H1 (cell line): ENCODE measurements around the gene RIPOR1. TPM values are rescaled to one million over a fixed set of nuclear protein-coding genes. Genes with fewer than 3 reads are reported as not detected.

Experiments
- CBX5 ChIP-seq: fragments of 300-800, 300-1000 bp; sonication (generic); IDR thresholded peaks from 2 replicates; pipeline ENCODE4 v1.7.1; 2016; ENCODE audit warnings: antibody characterized with exemption, low read length, low read depth
- CBX8 ChIP-seq: fragments of 300-800, 300-1000 bp; sonication (generic); IDR thresholded peaks from 2 replicates; pipeline ENCODE4 v1.7.1; 2016; ENCODE audit warnings: low read depth, low read length, borderline replicate concordance
- EP300 ChIP-seq, 2 experiments: IDR thresholded peaks; 1 replicate in 1 of 2; 2 replicates in 1 of 2; pipeline ENCODE4 v1.6.1; 2011 to 2012; ENCODE audit warnings: low read depth in 2 of 2, low read length in 2 of 2, mild to moderate bottlenecking in 2 of 2, borderline replicate concordance in 1 of 2, inconsistent platforms in 1 of 2, moderate library complexity in 1 of 2
- GTF2F1 ChIP-seq: IDR thresholded peaks from 2 replicates; pipeline ENCODE4 v1.6.1; 2012; ENCODE audit warnings: low read depth, low read length, improper control_type of control experiment, borderline replicate concordance
- HDAC2 ChIP-seq, 2 experiments: fragments of 300-600 bp in 1 of 2; sonication (generic) in 1 of 2; IDR thresholded peaks; 2 replicates each; pipeline ENCODE4 v1.6.1; 2011 to 2012; ENCODE audit warnings: low read depth in 2 of 2, low read length in 2 of 2, mild to moderate bottlenecking in 2 of 2, moderate library complexity in 2 of 2, borderline replicate concordance in 1 of 2, inconsistent platforms in 1 of 2
- KDM1A ChIP-seq: fragments of 200-600, 300-600 bp; sonication (generic); IDR thresholded peaks from 2 replicates; pipeline ENCODE4 v1.7.1; 2016; ENCODE audit warnings: mild to moderate bottlenecking, low read length, borderline replicate concordance
- KDM4A ChIP-seq: IDR thresholded peaks from one replicate; pipeline ENCODE4 v1.7.1; 2012; ENCODE audit warnings: low read depth, mild to moderate bottlenecking, moderate library complexity, low read length, inconsistent platforms; ENCODE audit not compliant: severe bottlenecking
- MAFK ChIP-seq: IDR thresholded peaks from 2 replicates; pipeline ENCODE4 v1.6.1; 2012; ENCODE audit warnings: low read depth, mild to moderate bottlenecking, improper control_type of control experiment, low read length
- NRF1 ChIP-seq: IDR thresholded peaks from 2 replicates; pipeline ENCODE4 v1.6.1; 2011; ENCODE audit warnings: mild to moderate bottlenecking, low read depth, low read length, improper control_type of control experiment
- POLR2A ChIP-seq, 2 experiments: IDR thresholded peaks; 1 replicate in 1 of 2; 2 replicates in 1 of 2; pipeline ENCODE4 v1.6.1; 2011; ENCODE audit warnings: low read depth in 2 of 2, low read length in 2 of 2, mild to moderate bottlenecking in 2 of 2; ENCODE audit errors: control extremely low read depth in 1 of 2
- POLR2AphosphoS5 ChIP-seq: IDR thresholded peaks from 2 replicates; pipeline ENCODE4 v1.6.1; 2011; ENCODE audit warnings: low read depth, low read length
- RNF2 ChIP-seq: fragments of 200-900, 300-1000 bp; sonication (generic); IDR thresholded peaks from 2 replicates; pipeline ENCODE4 v1.7.1; 2016; ENCODE audit warnings: borderline replicate concordance, low read depth, mild to moderate bottlenecking, antibody characterized with exemption, low read length; ENCODE audit not compliant: poor library complexity, severe bottlenecking; ENCODE audit errors: missing control alignments
- SIRT6 ChIP-seq: IDR thresholded peaks from one replicate; pipeline ENCODE4 v1.7.1; 2012; ENCODE audit warnings: low read length, inconsistent platforms
- SIX5 ChIP-seq: IDR thresholded peaks from 2 replicates; pipeline ENCODE4 v1.6.1; 2011; ENCODE audit warnings: mild to moderate bottlenecking, low read depth, low read length
- SP1 ChIP-seq: IDR thresholded peaks from 2 replicates; pipeline ENCODE4 v1.6.1; 2011; ENCODE audit warnings: low read depth, low read length
- SP2 ChIP-seq: IDR thresholded peaks from 2 replicates; pipeline ENCODE4 v1.6.1; 2012; ENCODE audit warnings: mild to moderate bottlenecking, low read length, inconsistent platforms
- SP4 ChIP-seq: IDR thresholded peaks from 2 replicates; pipeline ENCODE4 v1.6.1; 2012; ENCODE audit warnings: low read length, inconsistent platforms
- TBP ChIP-seq: IDR thresholded peaks from 2 replicates; pipeline ENCODE4 v1.6.1; 2011; ENCODE audit warnings: low read depth, low read length, improper control_type of control experiment
- ZNF274 ChIP-seq: IDR thresholded peaks from 2 replicates; pipeline ENCODE4 v1.7.0; 2012; ENCODE audit warnings: low read length, borderline replicate concordance; ENCODE audit errors: extremely low read depth
- polyA plus RNA-seq, 7 experiments: library from polyadenylated mRNA; depleted of rRNA in 3 of 7; stranded (reverse) in 5 of 7; unstranded in 2 of 7; fragments of >200 nt in 5 of 7; fragments of 200-250 nt in 2 of 7; gene quantifications; 1 replicate in 5 of 7; 2 replicates in 1 of 7; 4 replicates in 1 of 7; pipeline versions ENCODE4 v1.2.1 to v1.2.3, GENCODE V29; 2011 to 2013; ENCODE audit warnings: missing spikeins in 2 of 7, mixed read lengths in 2 of 7
- total RNA-seq: library from RNA; stranded (reverse); fragmentation: NEBNext Ultra II Directional; extraction: Animal tissue kit (Norgen Biotek cat#: 25700); gene quantifications from 2 replicates; pipeline ENCODE4 v1.2.1, GENCODE V29; 2021
- TF ChIP-seq, protein P1 (sequence below): IDR thresholded peaks from 2 replicates; pipeline ENCODE4 v1.6.1; 2012; ENCODE audit warnings: inconsistent platforms
- TF ChIP-seq, protein P2 (sequence below): IDR thresholded peaks from 2 replicates; pipeline ENCODE4 v1.6.1; 2011; ENCODE audit warnings: low read depth, mild to moderate bottlenecking, low read length; ENCODE audit not compliant: insufficient read depth
- TF ChIP-seq, protein P3 (sequence below): IDR thresholded peaks from 2 replicates; pipeline ENCODE4 v1.6.1; 2011; ENCODE audit warnings: low read length, improper control_type of control experiment

RIPOR1 gene
- total and polyA plus RNA-seq, 2 of the 8 experiments (the other 6 are each of a cell fraction or from before 2014, with no cell fraction given), result 2.7 to 10.1 TPM

DNA sequence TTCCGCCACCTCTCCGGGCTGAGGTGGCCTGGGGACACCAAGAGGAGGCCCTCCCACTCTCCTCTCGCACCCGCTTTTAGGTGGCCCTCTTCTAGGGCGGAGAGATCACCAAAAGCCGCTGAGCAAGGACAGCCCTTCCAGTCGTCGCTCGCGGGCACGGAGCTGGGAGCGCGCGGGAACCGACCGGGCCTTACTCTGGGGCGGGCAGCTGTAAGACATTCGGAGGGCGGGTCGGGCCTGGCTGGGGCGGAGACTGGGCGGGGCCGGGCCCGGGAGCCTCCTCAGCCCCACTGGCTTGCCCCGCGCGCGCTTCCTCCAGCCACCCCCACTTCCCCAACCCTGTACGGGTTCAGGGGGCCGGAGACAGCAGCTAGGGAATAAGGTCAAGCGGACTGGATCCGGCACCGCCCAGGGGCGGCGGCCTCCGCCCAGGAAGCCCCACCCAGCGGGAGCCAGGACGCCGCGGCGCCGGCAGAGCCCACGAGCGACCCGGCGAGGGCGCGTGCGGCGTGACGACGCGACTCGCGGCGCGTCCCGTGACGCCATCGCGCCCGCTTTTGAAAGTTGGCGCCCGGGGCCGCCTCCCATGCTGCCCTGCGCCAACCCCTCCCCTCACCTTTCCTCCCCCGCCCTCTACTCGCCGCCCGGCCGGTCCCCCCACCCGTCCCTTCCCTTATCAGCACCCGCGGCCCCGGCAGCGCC lies 33.3 kb downstream of the RIPOR1 start (continued):
- TF ChIP-seq NRF1, result no peak
- TF ChIP-seq POLR2AphosphoS5, result peak; percentile 80
- TF ChIP-seq SIRT6, result no peak
- TF ChIP-seq, protein P1, sequence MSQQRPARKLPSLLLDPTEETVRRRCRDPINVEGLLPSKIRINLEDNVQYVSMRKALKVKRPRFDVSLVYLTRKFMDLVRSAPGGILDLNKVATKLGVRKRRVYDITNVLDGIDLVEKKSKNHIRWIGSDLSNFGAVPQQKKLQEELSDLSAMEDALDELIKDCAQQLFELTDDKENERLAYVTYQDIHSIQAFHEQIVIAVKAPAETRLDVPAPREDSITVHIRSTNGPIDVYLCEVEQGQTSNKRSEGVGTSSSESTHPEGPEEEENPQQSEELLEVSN, result peak; percentile 81
- TF ChIP-seq SIX5, result no peak
- TF ChIP-seq, protein P2, sequence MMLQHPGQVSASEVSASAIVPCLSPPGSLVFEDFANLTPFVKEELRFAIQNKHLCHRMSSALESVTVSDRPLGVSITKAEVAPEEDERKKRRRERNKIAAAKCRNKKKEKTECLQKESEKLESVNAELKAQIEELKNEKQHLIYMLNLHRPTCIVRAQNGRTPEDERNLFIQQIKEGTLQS, result peak; percentile 77; the same call in 1 of the 2 replicates
- TF ChIP-seq HDAC2 (IDR thresholded peaks at IDR 0.05; ENCODE audit: borderline replicate concordance in 1 of 2, low read depth in 2 of 2, low read length in 2 of 2), result peak; percentile 88 to 95; a peak in 3 of 4 replicates
- TF ChIP-seq ZNF274, result no peak
- TF ChIP-seq RNF2, result no peak
- TF ChIP-seq SP2, result no peak
- TF ChIP-seq GTF2F1, result 0 out of 2 replicates have a peak, but pooled peaks have one; percentile 13
- peak; percentile 49 to 79 for TF ChIP-seq POLR2A (IDR thresholded peaks at IDR 0.05; ENCODE audit: control extremely low read depth in 1 of 2, low read depth in 2 of 2, low read length in 2 of 2)
- TF ChIP-seq EP300 (IDR thresholded peaks at IDR 0.05; ENCODE audit: borderline replicate concordance in 1 of 2, low read depth in 2 of 2, low read length in 2 of 2), result peak in 1 of 2 experiments; percentile 9; a peak in 1 of 3 replicates
- TF ChIP-seq KDM4A, result peak; percentile 88
- no peak; the same call in 1 of the 2 replicates for TF ChIP-seq MAFK
- TF ChIP-seq TBP, result peak; percentile 61
- 0 out of 2 replicates have a peak, but pooled peaks have one; percentile 35 for TF ChIP-seq SP1
- no peak for TF ChIP-seq SP4
- TF ChIP-seq CBX8, result no peak
- TF ChIP-seq, protein P3, sequence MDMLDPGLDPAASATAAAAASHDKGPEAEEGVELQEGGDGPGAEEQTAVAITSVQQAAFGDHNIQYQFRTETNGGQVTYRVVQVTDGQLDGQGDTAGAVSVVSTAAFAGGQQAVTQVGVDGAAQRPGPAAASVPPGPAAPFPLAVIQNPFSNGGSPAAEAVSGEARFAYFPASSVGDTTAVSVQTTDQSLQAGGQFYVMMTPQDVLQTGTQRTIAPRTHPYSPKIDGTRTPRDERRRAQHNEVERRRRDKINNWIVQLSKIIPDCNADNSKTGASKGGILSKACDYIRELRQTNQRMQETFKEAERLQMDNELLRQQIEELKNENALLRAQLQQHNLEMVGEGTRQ, result peak; percentile 47; the same call in 1 of the 2 replicates
- no peak for TF ChIP-seq CBX5
- no peak for TF ChIP-seq KDM1A
